GM19395 (cell line): ENCODE measurements around the gene CCDC146.
"Not testable (repeated sequence)": the region's sequence is repeated elsewhere in the genome, so short reads cannot be mapped to it uniquely, and the experiment has no call there.

Source experiments
- ATAC-seq: cut with Tn5 transposase; IDR thresholded peaks from one replicate; pipeline ENCODE4 v1.9.1; 2021; ENCODE audit warnings: mild to moderate bottlenecking, moderate library complexity; ENCODE audit not compliant: unreplicated experiment

Gene CCDC146

GRCh38 chr7:77121860-77122681, at the start of gene CCDC146:
TSS of gene CCDC146 (plus strand) at chr7:77122615. CDS start at chr7:77167669, 45,054 bp downstream.
- ATAC-seq = peak; percentile 98

- ATAC-seq = not testable (repeated sequence)
These were observed 47.5 kb upstream of the CCDC146 start for GRCh38 chr7:77074786-77075396.

GRCh38 chr7:77077060-77077459, 45.4 kb upstream of the CCDC146 start:
- ATAC-seq = not testable (repeated sequence)

GRCh38 chr7:77079112-77079511, 43.3 kb upstream of the CCDC146 start:
- not testable (repeated sequence) for ATAC-seq

- not testable (repeated sequence) for ATAC-seq
These were observed 42.8 kb upstream of the CCDC146 start for GRCh38 chr7:77079624-77080023.

- ATAC-seq = not testable (repeated sequence)
These were observed 42.2 kb upstream of the CCDC146 start for GRCh38 chr7:77080236-77080635.

- not testable (repeated sequence) for ATAC-seq
These were observed 40.2 kb upstream of the CCDC146 start for GRCh38 chr7:77082192-77082591.

GRCh38 chr7:77092301-77092700, 30.1 kb upstream of the CCDC146 start:
- ATAC-seq = not testable (repeated sequence)

GRCh38 chr7:77100501-77100900, 21.9 kb upstream of the CCDC146 start:
- ATAC-seq = not testable (repeated sequence)

GRCh38 chr7:77101187-77101586, 21.2 kb upstream of the CCDC146 start:
- not testable (repeated sequence) for ATAC-seq

- ATAC-seq = not testable (repeated sequence)
These were observed 19.7 kb upstream of the CCDC146 start for GRCh38 chr7:77102671-77103070.

GRCh38 chr7:77105904-77106303, 16.5 kb upstream of the CCDC146 start:
- ATAC-seq = not testable (repeated sequence)

- ATAC-seq = not testable (repeated sequence)
These were observed 14.8 kb upstream of the CCDC146 start for GRCh38 chr7:77107659-77108058.

GRCh38 chr7:77108362-77108761, 14.1 kb upstream of the CCDC146 start:
- ATAC-seq = not testable (repeated sequence)

- ATAC-seq = not testable (repeated sequence)
These were observed 9.6 kb upstream of the CCDC146 start for GRCh38 chr7:77112719-77113306.

- ATAC-seq = not testable (repeated sequence)
These were observed 3.1 kb downstream of the CCDC146 start for GRCh38 chr7:77125486-77125885.

GRCh38 chr7:77127009-77127408, 4.6 kb downstream of the CCDC146 start:
- ATAC-seq = not testable (repeated sequence)

GRCh38 chr7:77128582-77129410, 6.4 kb downstream of the CCDC146 start:
- ATAC-seq = peak; percentile 89

GRCh38 chr7:77131781-77132180, 9.4 kb downstream of the CCDC146 start:
- not testable (repeated sequence) for ATAC-seq

- not testable (repeated sequence) for ATAC-seq
These were observed 16.3 kb downstream of the CCDC146 start for GRCh38 chr7:77138668-77139067.

- ATAC-seq = not testable (repeated sequence)
These were observed 17.9 kb downstream of the CCDC146 start for GRCh38 chr7:77140291-77140690.
